ENCODE data around the gene IKZF2. TPM values are rescaled to one million over a fixed set of nuclear protein-coding genes. Genes with fewer than 3 reads are reported as not detected.

The IKZF2 gene
- total RNA-seq, 1 experiment from 2014 or later = 14.2 TPM

DNA sequence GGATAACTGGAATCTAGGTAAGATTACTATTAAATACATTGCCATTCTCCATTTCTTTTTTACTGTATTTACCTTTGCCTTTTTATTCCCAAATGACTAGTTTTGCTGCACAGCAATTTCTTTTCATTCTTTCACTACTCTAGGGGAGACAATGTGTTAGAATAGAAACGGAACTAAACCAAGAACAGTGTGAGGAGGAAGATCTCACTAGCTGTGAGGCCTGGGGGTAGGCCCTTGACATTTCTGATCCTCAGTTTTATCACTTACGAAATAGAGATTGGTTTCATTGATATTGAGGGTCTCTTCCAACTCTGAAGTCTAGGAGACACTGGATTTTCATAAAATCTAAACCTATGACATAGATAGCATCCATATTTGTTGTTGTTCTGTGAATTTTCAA lies 191.1 kb downstream of the IKZF2 start:
- Histone ChIP-seq H3K36me3 (ENCODE audit: control insufficient read depth, insufficient read depth, low read length) (no peaks in the 10 kb centered on the region), H3K9me3 (peaks cover 3% of the 10 kb centered on the region; the same call in 1 of the 2 replicates), H3K27me3 (replicated peaks; ENCODE audit: control insufficient read depth, insufficient read depth, low read length) (no peaks in the 10 kb centered on the region), H3K4me3 (ENCODE audit: low read depth, low read length) (no peak overlapping the region), H3K4me1 (0 out of 2 replicates have a peak, but pooled peaks cover 12% of the 10 kb centered on the region)
- H3K27ac Mint-ChIP-seq (ENCODE audit: unreplicated experiment) = no peak overlapping the region
- ChIA-PET POLR2A (no interaction called here), CTCF (no interaction called here)
- H3K36me3 Mint-ChIP-seq (ENCODE audit: insufficient read depth, unreplicated experiment) = no peaks in the 10 kb centered on the region
- no peak overlapping the region for H3K4me3 Mint-ChIP-seq (ENCODE audit: unreplicated experiment)
- TF ChIP-seq, protein P1, sequence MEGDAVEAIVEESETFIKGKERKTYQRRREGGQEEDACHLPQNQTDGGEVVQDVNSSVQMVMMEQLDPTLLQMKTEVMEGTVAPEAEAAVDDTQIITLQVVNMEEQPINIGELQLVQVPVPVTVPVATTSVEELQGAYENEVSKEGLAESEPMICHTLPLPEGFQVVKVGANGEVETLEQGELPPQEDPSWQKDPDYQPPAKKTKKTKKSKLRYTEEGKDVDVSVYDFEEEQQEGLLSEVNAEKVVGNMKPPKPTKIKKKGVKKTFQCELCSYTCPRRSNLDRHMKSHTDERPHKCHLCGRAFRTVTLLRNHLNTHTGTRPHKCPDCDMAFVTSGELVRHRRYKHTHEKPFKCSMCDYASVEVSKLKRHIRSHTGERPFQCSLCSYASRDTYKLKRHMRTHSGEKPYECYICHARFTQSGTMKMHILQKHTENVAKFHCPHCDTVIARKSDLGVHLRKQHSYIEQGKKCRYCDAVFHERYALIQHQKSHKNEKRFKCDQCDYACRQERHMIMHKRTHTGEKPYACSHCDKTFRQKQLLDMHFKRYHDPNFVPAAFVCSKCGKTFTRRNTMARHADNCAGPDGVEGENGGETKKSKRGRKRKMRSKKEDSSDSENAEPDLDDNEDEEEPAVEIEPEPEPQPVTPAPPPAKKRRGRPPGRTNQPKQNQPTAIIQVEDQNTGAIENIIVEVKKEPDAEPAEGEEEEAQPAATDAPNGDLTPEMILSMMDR (IDR thresholded peaks at IDR 0.05; ENCODE audit: insufficient read depth in 1 of 2, low read depth in 1 of 2, low read length in 1 of 2, severe bottlenecking in 1 of 2, unreplicated experiment in 1 of 2) = no peak
- BruUV-seq (replicated peaks) = no TSS peak
- peaks cover 12% of the 10 kb centered on the region for H3K4me1 Mint-ChIP-seq (ENCODE audit: low read depth, unreplicated experiment)
- no peaks in the 10 kb centered on the region for H3K9me3 Mint-ChIP-seq (ENCODE audit: unreplicated experiment)
- H3K27me3 Mint-ChIP-seq (ENCODE audit: insufficient read depth, unreplicated experiment) = no peaks in the 10 kb centered on the region
- no peak for DNase-seq
- intact Hi-C loops (cut with micrococcal nuclease; ENCODE audit: unreplicated experiment) = no loop called here

DNA sequence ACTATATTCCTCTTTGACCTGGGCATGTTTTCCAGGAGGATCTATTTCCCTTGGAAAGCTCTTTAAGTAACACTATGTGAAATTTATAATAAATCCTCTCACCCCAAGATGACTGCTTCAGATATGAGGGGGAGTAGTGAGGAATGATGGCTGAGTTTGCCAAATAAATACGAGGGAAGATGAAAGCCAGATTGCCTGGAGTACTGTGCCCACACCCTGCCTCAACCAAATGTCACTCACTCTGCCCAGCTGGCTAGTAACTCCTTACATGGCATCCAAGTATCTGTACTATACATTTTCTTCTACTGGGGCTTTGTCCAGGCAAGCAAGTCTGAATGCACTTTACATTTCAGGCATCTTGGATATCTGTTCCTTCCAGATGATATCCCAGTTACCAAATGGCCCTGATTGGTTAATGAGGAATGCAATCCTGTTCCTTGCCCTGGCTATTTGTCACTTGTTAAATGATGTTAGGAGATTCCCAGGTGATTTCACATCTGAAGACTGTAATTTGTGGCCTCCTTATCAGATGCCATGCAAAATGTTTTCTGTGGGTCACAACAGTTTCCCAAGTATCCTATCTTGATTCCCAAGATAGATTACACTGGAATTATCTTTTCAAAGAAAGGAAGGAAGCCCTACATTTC lies 191.8 kb downstream of the IKZF2 start:
- Histone ChIP-seq H3K4me3 (ENCODE audit: low read depth, low read length) (no peak overlapping the region), H3K4me1 (0 out of 2 replicates have a peak, but pooled peaks cover 12% of the 10 kb centered on the region), H3K36me3 (ENCODE audit: control insufficient read depth, insufficient read depth, low read length) (no peaks in the 10 kb centered on the region), H3K27me3 (replicated peaks; ENCODE audit: control insufficient read depth, insufficient read depth, low read length) (no peaks in the 10 kb centered on the region), H3K9me3 (peaks cover 3% of the 10 kb centered on the region; the same call in 1 of the 2 replicates)
- intact Hi-C loops (cut with micrococcal nuclease; ENCODE audit: unreplicated experiment) = no loop called here
- ChIA-PET CTCF (no interaction called here), POLR2A (no interaction called here)
- H3K27me3 Mint-ChIP-seq (ENCODE audit: insufficient read depth, unreplicated experiment) = no peaks in the 10 kb centered on the region
- H3K9me3 Mint-ChIP-seq (ENCODE audit: unreplicated experiment) = no peaks in the 10 kb centered on the region
- H3K27ac Mint-ChIP-seq (ENCODE audit: unreplicated experiment) = no peak overlapping the region
- H3K4me1 Mint-ChIP-seq (ENCODE audit: low read depth, unreplicated experiment) = peaks cover 12% of the 10 kb centered on the region
- BruUV-seq (replicated peaks) = no TSS peak
- DNase-seq = no peak
- H3K4me3 Mint-ChIP-seq (ENCODE audit: unreplicated experiment) = no peak overlapping the region
- no peaks in the 10 kb centered on the region for H3K36me3 Mint-ChIP-seq (ENCODE audit: insufficient read depth, unreplicated experiment)
- TF ChIP-seq, protein P1 (IDR thresholded peaks at IDR 0.05; ENCODE audit: insufficient read depth in 1 of 2, low read depth in 1 of 2, low read length in 1 of 2, severe bottlenecking in 1 of 2, unreplicated experiment in 1 of 2) = no peak

- ChIA-PET POLR2A (no interaction called here), CTCF (no interaction called here)
- Mint-ChIP-seq H3K36me3 (ENCODE audit: insufficient read depth, unreplicated experiment) (no peaks in the 10 kb centered on the region), H3K9me3 (ENCODE audit: unreplicated experiment) (no peaks in the 10 kb centered on the region), H3K27ac (ENCODE audit: unreplicated experiment) (no peak overlapping the region), H3K4me1 (ENCODE audit: low read depth, unreplicated experiment) (peaks cover 12% of the 10 kb centered on the region), H3K4me3 (ENCODE audit: unreplicated experiment) (no peak overlapping the region), H3K27me3 (ENCODE audit: insufficient read depth, unreplicated experiment) (no peaks in the 10 kb centered on the region)
- H3K4me3 ChIP-seq (ENCODE audit: low read depth, low read length) = no peak overlapping the region
- no peak for DNase-seq
- intact Hi-C loops (cut with micrococcal nuclease; ENCODE audit: unreplicated experiment) = no loop called here
- peaks cover 3% of the 10 kb centered on the region; the same call in 1 of the 2 replicates for H3K9me3 ChIP-seq
- no peaks in the 10 kb centered on the region for H3K27me3 ChIP-seq (replicated peaks; ENCODE audit: control insufficient read depth, insufficient read depth, low read length)
- H3K4me1 ChIP-seq = 0 out of 2 replicates have a peak, but pooled peaks cover 12% of the 10 kb centered on the region
- H3K36me3 ChIP-seq (ENCODE audit: control insufficient read depth, insufficient read depth, low read length) = no peaks in the 10 kb centered on the region
- TF ChIP-seq, protein P1 (IDR thresholded peaks at IDR 0.05; ENCODE audit: insufficient read depth in 1 of 2, low read depth in 1 of 2, low read length in 1 of 2, severe bottlenecking in 1 of 2, unreplicated experiment in 1 of 2) = no peak
- no TSS peak for BruUV-seq (replicated peaks)
These were observed 192.6 kb downstream of the IKZF2 start for GRCh38 chr2:212958757-212959295.

Data from Caco-2 (cell line).